Muscle of leg (tissue), 11 donors: ENCODE data around the gene OR2AT4. TPM values are rescaled to one million over a fixed set of nuclear protein-coding genes. Genes with fewer than 3 reads are reported as not detected.
"Not testable (repeated sequence)": the region's sequence is repeated elsewhere in the genome, so short reads cannot be mapped to it uniquely, and the experiment has no call there.

Experiments
- DNase-seq: peaks from one replicate; pipeline ENCODE4 v3.0.0; 2013
- H3K27ac ChIP-seq: one replicate; pipeline ENCODE4 v1.5.1; 2013; ENCODE audit warnings: mild to moderate bottlenecking, low read length, control low read depth
- H3K27me3 ChIP-seq: one replicate; pipeline ENCODE4 v1.6.1; 2013; ENCODE audit warnings: low read length; ENCODE audit not compliant: control insufficient read depth, insufficient read depth
- H3K36me3 ChIP-seq: one replicate; pipeline ENCODE4 v1.6.1; 2013; ENCODE audit warnings: low read length; ENCODE audit not compliant: control insufficient read depth, insufficient read depth
- H3K4me1 ChIP-seq: one replicate; pipeline ENCODE4 v1.6.1; 2013; ENCODE audit warnings: low read length; ENCODE audit not compliant: control insufficient read depth, insufficient read depth
- H3K4me3 ChIP-seq: one replicate; pipeline ENCODE4 v1.5.1; 2013; ENCODE audit warnings: low read length, control low read depth
- H3K9me3 ChIP-seq: replicated peaks from 2 replicates; pipeline ENCODE4 v1.6.1; 2013; ENCODE audit warnings: low read depth, low read length; ENCODE audit not compliant: control insufficient read depth
- WGBS: methylation state at CpG from one replicate; pipeline ENCODE4 v1.1.5; 2013; ENCODE audit warnings: missing lambda C conversion rate; ENCODE audit not compliant: insufficient coverage; 5-methylcytosine and 5-hydroxymethylcytosine counted together
- polyA plus RNA-seq, 8 donors: library from polyadenylated mRNA; unstranded; fragments of 120-200 nt; gene quantifications; one replicate each; pipeline versions ENCODE4 v1.2.1 to v1.2.3, GENCODE V29; 2013; ENCODE audit warnings: inconsistent platforms in 1 of 8, low replicate concordance in 1 of 8; ENCODE audit not compliant: insufficient read length in 8 of 8, insufficient read depth in 1 of 8
- total RNA-seq: library from RNA; stranded (reverse); fragments of 120-200 nt; gene quantifications from one replicate; pipeline ENCODE4 v1.2.4, GENCODE V29; 2013

OR2AT4 gene
- total and polyA plus RNA-seq, 9 donors: 0.03 to 0.36 (median 0.03) TPM; not detected in 2

DNA sequence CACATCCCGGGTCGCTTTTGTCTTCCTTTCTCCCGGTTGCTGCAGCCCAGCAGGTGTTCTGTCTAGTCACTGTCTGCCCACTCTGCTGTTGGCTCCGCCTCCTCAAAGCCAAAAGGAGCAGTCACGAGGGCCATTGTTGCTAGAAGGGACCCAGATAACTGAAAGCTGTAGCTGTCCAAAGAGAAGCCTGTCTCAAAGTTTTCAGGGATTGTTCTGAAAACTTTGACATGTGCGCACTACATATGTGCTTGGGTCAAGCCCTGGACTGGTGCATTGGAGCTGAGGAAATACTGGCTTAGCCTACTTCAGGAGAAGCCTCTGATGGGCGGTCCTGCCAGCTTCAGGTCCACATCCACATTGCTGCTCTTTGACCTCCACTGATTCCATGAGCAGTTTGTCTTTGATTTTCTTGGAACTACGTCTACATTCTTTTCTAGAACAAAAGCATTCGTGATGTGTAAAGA, 8.8 kb upstream of the OR2AT4 start:
- Histone ChIP-seq H3K4me3 (no peak overlapping the region), H3K4me1 (no peaks in the 10 kb centered on the region), H3K27me3 (no peaks in the 10 kb centered on the region), H3K27ac (no peak overlapping the region), H3K36me3 (no peaks in the 10 kb centered on the region), H3K9me3 (no peaks in the 10 kb centered on the region)
- DNase-seq: no peak
- WGBS: 60% methylated on average over 7 of the region's 9 CpGs

DNA sequence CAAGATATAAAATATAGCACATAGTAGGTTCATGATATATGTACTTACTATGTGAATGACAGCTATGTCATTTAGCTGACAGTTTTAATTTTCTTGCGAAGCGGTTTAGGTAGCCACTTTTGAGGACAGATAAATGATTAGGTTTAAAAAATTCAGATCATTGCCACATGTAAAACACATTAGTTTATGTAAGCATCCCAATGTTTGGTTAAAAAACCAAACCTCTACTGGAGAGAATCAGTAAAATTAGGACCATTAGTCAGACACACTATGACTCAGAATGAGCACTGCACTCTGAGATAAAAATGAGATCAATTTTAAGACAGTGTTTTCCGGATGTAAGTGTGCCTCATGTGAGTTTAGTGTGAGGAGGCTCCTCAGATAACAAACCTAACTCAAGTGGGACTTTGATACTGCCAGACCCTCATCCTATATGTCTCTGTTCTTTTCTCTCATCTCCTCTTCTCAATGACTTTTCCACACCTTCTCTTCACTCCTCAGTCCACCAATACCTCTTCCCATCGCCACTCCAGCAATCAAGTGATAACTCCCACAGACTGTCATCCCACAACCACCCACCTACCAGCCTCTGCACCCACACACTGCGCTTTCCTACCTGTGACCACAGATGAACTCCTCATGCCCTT, 6.8 kb upstream of the OR2AT4 start:
- no peak for DNase-seq
- Histone ChIP-seq H3K27ac (no peak overlapping the region), H3K4me1 (no peaks in the 10 kb centered on the region), H3K27me3 (no peaks in the 10 kb centered on the region), H3K9me3 (no peaks in the 10 kb centered on the region), H3K4me3 (no peak overlapping the region), H3K36me3 (no peaks in the 10 kb centered on the region)
- WGBS: 45% methylated on average over 1 of the region's 5 CpGs

DNA sequence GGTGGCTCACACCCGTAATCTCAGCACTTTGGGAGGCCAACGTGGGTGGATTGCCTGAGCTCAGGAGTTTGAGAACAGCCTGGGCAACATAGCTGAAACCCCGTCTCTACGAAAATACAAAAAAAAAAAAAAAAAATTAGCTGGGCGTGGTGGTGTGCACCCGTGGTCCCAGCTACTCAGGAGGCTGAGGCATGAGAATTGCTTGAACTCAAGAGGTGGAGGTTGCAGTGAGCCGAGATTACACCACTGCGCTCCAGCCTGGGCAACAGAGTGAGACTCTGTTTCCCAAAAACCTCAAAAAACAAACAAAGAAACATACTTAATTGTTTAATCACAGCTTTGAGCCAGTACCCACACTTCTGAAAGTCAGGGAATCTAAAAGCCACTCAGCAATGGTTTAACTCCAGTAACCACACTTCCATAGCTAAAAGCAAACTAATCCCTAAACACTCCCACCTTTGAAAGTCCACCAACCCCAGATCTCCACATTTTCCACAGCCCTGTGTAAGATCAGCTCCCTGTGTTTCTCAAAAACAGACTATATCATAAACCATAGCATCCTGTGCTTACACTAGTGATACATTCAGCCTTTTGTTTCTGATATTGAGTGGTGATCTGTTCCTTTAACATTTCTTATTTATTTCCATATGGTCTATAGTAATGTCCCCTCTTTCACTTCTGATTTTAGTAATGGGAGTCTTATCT, 4.9 kb upstream of the OR2AT4 start:
- Histone ChIP-seq H3K9me3 (no peaks in the 10 kb centered on the region), H3K27me3 (peaks cover 2% of the 10 kb centered on the region), H3K36me3 (no peaks in the 10 kb centered on the region), H3K27ac (no peak overlapping the region), H3K4me1 (no peaks in the 10 kb centered on the region), H3K4me3 (no peak overlapping the region)
- DNase-seq: no peak
- WGBS: 82% methylated on average over 4 of the region's 8 CpGs

DNA sequence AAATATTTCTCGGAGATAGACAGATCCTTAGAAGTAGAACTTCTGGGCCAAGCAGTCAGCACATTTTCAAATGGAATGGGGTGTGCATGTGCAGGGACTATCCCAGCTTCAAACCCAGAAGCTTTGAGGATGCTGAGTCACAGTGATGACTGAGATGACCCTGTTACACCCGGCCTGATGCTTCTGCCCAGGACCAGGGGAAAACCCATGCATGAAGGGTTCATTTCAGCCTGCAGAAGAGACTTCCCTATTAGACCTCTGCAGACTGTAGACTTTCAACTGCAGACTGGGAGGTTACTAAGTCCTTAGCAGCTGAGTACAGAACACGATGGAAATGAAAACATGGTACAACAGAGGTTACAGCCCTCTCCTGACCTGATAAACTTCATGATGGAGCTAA, 3.6 kb upstream of the OR2AT4 start:
- no peaks in the 10 kb centered on the region for H3K4me1 ChIP-seq
- peaks cover 8% of the 10 kb centered on the region for H3K27me3 ChIP-seq
- 58% methylated on average over 2 of the region's 3 CpGs for WGBS
- H3K27ac ChIP-seq: no peak overlapping the region
- no peak overlapping the region for H3K4me3 ChIP-seq
- DNase-seq: peak; percentile 0
- no peaks in the 10 kb centered on the region for H3K36me3 ChIP-seq
- no peaks in the 10 kb centered on the region for H3K9me3 ChIP-seq

DNA sequence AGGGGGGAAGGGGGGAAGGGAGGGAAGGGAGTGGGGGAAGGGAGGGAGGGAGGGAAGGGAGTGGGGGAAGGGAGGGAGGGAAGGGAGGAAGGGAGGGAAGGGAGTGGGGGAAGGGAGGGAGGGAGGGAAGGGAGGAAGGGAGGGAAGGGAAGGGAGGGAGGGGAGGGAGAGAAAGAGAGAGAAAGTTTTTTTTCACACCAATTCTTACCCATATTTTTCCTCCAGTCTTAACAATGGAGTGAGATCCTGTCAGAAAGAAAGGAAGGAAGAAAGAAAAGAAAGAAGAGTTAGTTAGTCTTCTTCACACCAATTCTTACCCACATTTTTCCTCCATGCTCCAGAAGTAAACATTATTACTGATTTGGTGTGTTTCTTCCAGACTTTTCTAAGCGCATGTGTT, 3.0 kb upstream of the OR2AT4 start:
- Histone ChIP-seq H3K4me1 (no peaks in the 10 kb centered on the region), H3K27me3 (peaks cover 12% of the 10 kb centered on the region), H3K27ac (no peak overlapping the region), H3K4me3 (no peak overlapping the region), H3K9me3 (no peaks in the 10 kb centered on the region), H3K36me3 (no peaks in the 10 kb centered on the region)
- WGBS: no CpG with 5 or more reads among the region's 1 CpG
- DNase-seq: no peak

DNA sequence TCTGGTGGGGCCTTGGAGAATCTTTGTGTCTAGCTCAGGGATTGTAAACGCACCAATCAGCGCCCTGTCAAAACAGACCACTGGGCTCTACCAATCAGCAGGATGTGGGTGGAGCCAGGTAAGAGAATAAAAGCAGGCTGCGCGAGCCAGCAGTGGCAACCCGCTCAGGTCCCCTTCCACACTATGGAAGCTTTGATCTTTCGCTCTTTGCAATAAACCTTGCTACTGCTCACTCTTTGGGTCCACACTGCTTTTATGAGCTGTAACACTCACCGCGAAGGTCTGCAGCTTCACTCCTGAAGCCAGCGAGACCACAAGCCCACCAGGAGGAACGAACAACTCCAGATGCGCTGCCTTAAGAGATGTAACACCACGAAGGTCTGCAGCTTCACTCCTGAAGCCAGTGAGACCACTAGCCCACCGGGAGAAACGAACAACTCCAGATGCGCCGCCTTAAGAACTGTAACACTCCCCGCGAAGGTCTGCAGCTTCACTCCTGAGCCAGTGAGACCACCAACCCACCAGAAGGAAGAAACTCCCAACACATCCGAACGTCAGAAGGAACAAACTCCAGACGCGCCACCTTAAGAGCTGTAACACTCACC, 2.3 kb upstream of the OR2AT4 start:
- not testable (repeated sequence) for H3K36me3 ChIP-seq, H3K4me3 ChIP-seq, H3K9me3 ChIP-seq, H3K4me1 ChIP-seq, DNase-seq, H3K27ac ChIP-seq
- 86% methylated on average over 13 of the region's 22 CpGs for WGBS
- peaks cover 12% of the 10 kb centered on the region for H3K27me3 ChIP-seq

DNA sequence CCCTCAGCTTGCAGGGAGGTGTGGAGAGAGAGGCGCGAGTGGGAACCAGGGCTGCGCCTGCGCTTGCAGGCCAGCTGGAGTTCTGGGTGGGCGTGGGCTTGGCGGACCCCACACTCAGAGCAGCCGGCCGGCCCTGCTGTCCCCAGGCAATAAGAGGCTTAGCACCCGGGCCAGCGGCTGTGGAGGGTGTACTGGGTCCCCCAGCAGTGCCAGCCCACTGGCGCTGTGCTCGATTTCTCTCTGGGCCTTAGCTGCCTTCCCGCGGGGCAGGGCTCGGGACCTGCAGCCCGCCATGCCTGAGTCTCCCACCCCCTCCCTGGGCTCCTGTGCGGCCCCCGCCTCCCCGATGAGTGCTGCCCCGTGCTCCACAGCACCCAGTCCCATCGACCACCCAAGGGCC, 1.5 kb upstream of the OR2AT4 start:
- H3K9me3 ChIP-seq, H3K36me3 ChIP-seq, H3K4me3 ChIP-seq, DNase-seq, H3K27ac ChIP-seq, H3K4me1 ChIP-seq: not testable (repeated sequence)
- H3K27me3 ChIP-seq: peaks cover 12% of the 10 kb centered on the region
- 89% methylated on average over 19 of the region's 21 CpGs for WGBS

DNA sequence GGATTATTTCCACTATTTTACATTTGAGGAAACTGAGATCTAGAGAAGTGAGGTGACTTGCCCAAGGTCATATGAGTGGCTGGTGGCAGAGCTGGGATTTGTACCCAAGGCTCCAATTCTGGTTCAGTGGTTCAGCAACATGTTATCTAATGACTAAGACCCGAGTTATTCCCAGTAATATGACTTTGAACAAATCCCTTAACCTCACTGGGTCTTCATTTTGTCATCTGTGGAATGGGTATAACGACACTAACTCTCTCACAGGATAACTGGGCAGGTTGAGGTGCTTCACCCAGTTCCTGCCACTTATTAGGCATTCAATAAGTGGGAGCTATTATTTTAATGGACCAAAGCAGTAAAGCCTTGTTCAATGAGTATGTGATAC, 489 bp upstream of the OR2AT4 start:
- H3K4me3 ChIP-seq: no peak overlapping the region
- no peak overlapping the region for H3K27ac ChIP-seq
- H3K4me1 ChIP-seq: no peaks in the 10 kb centered on the region
- peaks cover 12% of the 10 kb centered on the region for H3K27me3 ChIP-seq
- no peak for DNase-seq
- WGBS: no CpG with 5 or more reads among the region's 2 CpGs
- H3K9me3 ChIP-seq: no peaks in the 10 kb centered on the region
- H3K36me3 ChIP-seq: no peaks in the 10 kb centered on the region

DNA sequence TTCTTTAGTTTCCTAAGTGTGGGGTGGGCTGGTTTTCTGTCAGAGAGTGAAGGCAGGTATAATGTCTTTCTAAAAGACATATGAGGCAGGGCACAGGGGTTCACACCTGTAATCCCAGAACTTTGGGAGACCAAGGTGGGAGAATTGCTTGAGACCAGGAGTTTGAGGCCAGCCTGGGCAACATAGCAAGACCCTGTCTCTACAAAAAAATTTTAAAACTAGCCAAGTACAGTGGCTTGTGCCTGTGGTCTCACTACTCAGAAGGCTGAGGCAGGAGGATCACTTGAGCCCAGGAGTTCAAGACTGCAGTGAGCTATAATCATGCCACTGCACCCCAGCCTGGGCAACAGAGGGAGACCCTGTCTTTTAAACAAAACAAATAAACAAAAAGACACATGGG, 2.3 kb downstream of the OR2AT4 start:
- peaks cover 12% of the 10 kb centered on the region for H3K9me3 ChIP-seq
- not testable (repeated sequence) for H3K4me3 ChIP-seq, H3K27ac ChIP-seq, H3K4me1 ChIP-seq, H3K36me3 ChIP-seq, DNase-seq
- peaks cover 12% of the 10 kb centered on the region for H3K27me3 ChIP-seq

DNA sequence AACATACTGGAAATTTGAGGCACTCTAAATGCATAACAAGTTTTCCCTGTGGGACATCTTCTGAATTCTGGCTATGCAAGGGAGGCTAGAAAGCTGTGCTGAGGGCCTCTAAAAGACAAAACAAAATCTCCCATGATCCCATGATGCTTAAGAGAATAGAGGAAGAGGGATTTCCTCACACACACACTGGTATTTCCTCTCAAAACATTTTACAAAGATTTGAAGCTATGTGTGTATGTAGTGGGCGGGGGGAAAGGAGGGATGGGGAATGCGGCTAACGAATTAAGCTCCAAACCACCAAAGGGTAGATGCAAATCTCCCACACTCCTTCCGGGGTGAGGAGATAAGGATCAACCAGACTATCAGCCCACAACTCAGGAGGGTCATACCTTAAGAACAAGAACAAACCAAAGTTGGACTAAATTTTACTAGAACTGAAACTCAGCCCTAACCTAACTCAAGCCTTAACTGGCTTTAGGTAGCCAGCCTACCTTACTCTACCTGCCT, 6.0 kb downstream of the OR2AT4 start:
- no peak for DNase-seq
- peaks cover 12% of the 10 kb centered on the region for H3K9me3 ChIP-seq
- no CpG with 5 or more reads among the region's 4 CpGs for WGBS
- no peak overlapping the region for H3K4me3 ChIP-seq
- H3K27me3 ChIP-seq: peaks cover 11% of the 10 kb centered on the region
- no peaks in the 10 kb centered on the region for H3K4me1 ChIP-seq
- no peak overlapping the region for H3K27ac ChIP-seq
- no peaks in the 10 kb centered on the region for H3K36me3 ChIP-seq
